IPS-NIHi7 (cell line): Measurements from ENCODE around the gene RICTOR.

Source experiments
- DNase-seq: peaks from one replicate; pipeline ENCODE4 v3.0.0; 2012; ENCODE audit warnings: mixed read lengths; ENCODE audit errors: extremely low spot score

The RICTOR gene

GRCh38 chr5:38935437-38935836 is 138.8 kb downstream of the RICTOR start:
- DNase-seq: no peak

GRCh38 chr5:38932854-38933408 is 141.3 kb downstream of the RICTOR start:
- no peak for DNase-seq

DNA sequence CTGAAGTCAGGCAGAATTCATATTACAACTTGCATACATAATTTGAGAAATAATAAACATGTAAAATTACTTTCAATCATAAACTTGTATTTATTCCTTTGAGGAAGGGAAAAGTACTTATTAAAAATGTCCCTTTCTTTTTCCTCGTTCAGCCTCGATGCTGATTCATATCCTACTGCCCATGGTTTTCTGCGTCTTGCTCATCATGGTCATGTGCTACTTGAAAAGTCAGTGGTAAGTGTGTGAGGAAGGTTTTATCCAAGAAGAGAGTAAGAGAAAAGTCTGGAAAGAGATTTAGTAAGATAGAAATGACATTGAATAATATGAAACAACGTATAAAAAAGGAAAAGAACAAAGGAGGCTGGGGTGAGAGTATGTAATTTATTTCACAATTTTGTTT is 142.5 kb downstream of the RICTOR start:
- no peak for DNase-seq

- no peak for DNase-seq
These were observed 144.4 kb downstream of the RICTOR start for GRCh38 chr5:38929838-38930237.

DNA sequence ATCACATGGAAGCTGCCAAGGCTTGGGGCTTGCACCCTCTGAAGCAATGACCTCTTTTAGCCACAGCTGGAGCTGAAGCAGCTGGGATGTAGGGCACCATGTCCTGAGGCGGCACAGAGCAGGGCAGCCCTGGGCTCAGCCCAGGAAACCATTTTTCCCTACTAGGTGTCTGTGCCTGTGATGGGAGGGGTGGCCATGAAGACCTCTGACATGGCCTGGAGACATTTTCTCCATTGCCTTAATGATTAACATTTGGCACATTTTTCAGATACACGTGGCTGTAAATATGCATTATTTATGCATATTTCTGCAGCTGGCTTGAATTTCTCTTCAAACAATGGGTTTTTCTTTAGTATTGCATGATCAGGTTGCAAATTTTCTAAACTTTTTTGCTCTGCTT is 146.7 kb downstream of the RICTOR start:
- no peak for DNase-seq

DNA sequence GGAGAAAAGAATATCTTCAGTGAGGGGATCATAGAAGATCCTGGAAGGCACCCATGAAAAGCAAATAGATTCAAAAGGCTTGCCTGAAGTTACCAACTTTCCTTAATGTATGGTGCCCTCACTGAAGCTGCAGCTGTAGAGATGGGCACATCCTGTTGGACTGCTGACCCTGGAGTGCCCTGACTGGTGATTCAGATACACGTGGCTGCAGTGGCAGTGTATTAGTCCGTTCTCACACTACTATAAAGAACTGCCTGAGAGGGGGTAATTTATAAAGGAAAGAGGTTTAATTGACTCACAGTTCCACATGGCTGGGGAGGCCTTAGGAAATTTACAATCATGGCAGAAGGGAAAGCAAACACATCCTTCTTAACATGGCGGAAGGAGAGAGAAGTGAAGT is 148.1 kb downstream of the RICTOR start:
- no peak for DNase-seq

- no peak for DNase-seq
These were observed 148.9 kb downstream of the RICTOR start for GRCh38 chr5:38925154-38925925.

DNA sequence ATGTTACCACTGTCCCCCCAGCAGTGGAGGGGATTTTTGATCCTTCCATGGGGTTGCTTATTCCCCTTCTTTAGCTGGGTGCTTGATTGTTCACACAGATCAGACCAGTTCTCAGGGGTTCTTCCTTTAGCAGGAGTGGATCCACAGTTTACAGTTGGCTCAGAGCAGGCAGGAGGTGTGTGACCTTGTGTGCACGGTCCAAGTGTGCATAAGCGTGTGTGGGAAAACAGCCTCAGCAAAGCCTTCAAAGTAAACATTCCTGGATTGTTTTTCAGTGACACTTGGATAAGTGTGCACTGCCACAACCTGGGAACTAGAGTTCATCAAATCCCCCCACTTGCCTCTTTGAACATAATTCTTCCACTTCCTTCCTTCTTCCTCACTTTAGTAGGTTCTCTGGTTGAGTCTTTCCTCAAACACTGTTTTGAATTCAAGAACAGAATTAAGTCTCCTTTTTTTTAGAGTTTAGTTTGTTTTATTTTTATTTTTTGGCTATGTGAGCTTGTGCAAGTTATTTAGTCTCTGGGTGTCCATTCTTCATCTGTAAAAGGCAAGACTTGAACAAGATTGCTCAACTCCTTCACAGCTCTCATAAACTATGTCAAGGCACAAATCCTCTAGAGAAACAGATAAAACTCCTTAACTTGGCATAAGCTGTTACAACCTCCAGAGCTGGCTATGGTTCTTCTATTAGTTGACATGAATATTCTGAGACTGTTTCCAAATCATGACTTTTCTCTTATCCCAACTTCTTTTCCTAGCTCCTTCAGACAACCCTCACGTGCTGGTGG is 150.3 kb downstream of the RICTOR start:
- no peak for DNase-seq

GRCh38 chr5:38922199-38922598 is 152.0 kb downstream of the RICTOR start:
- peak; percentile 86 for DNase-seq

DNA sequence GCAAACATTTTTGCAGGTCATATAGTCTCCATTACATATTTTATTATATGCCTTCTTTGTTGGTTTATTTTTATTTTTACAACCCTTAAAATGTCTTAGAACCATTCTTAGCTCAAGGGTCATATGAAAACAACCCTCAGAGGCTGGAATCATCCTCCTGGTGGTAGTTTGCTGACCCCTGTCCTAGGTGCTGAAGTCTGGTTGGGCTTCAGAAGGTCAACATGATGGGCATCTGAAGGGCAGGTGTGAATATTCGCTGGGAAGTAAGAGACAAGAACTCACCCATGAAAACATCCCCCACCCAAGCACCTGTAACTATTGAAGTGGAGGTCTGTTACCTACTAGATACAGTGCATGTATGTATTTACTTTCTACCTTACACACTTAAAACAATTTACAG is 153.0 kb downstream of the RICTOR start:
- peak; percentile 66 for DNase-seq

DNA sequence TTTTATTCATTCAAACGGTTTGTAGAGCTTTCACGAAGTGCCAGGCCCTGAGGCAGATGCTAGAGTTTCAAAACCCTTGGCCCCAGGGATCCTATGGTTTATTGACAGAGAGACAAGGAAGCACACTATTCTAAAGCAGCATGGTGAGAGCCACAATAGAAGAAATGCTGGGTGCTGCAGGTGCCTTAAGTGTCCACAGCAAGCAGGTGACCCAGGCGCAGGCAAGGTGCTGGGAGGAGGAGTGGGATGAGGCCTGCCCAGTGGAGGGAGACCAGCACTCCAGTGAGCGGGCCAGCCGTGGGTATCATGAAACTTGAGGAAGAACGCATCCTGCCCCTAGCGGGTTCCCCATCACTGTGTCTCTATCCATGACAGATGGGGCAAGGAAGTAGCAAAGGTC is 157.4 kb downstream of the RICTOR start:
- no peak for DNase-seq

DNA sequence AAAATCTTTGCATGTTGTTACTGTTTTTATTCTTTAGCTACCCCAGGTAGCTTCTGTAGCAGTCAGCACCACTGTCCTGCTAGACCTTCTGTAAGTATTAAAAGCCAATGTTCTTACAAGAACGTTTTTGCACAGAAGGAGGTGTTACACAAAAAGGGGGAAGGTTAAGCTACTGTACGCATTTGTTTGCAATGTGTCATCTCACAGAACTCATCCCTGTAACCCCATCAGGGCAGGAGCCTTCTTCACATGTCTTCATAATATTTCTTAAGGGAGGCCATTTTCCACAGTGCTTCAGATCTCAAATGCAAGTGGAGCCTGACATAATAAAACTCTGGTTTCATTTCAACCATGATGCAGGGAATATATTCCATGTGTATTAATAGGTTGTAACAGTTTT is 160.5 kb downstream of the RICTOR start:
- no peak for DNase-seq

DNA sequence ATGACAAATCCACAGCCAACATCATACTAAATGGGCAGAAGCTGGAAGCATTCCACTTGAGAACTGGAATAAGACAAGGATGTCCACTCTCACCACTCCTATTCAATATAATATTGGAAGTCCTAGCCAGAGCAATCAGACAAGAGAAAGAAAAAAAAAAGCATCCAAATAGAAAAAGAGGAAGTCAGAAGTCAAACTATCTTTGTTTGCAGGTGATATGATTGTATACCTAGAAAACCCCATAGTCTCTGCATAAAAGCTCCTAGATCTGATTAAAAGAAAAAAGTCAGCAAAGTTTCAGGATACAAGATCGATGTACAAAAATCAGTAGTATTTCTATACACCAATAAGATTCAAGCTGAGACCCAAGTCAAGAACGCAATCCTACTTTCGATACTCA is 162.3 kb downstream of the RICTOR start:
- DNase-seq: no peak

DNA sequence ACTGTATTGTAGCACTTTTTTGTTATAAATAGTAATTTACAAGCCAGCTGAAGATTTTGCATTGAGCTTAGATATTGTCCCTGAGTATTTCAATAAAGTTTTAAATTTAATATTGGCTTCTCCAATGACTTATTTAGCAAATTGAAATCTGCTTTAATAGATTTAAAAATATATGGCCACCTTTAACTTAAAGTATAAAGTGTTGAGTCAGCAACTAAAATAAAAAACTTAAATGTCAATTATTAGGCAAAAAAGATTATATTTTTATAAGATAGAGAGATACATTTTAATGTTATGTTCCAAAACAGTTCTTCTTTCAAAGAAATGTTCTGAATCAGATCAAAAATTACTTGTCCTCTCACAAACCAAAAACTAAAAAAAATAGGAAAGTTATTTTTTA is 167.7 kb downstream of the RICTOR start:
- DNase-seq: no peak

DNA sequence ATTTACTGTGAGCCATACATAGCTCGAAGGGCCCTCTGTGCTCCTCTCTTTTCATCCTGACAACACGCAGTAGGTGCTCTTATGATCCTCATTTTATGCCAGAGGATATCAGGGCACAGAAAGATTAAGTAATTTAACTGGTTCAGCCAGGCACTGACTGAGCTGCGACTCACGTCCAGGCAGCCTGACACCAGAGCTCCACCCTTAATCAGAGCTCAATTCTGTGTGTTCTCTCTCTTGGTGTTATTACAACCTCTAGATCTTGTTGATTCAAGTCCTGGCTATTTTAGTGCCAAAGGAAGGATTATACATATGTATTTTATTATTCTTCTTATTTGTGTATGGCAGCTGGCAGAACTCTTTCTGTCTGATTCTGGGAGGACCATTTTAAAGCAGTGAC is 168.7 kb downstream of the RICTOR start:
- DNase-seq: no peak

DNA sequence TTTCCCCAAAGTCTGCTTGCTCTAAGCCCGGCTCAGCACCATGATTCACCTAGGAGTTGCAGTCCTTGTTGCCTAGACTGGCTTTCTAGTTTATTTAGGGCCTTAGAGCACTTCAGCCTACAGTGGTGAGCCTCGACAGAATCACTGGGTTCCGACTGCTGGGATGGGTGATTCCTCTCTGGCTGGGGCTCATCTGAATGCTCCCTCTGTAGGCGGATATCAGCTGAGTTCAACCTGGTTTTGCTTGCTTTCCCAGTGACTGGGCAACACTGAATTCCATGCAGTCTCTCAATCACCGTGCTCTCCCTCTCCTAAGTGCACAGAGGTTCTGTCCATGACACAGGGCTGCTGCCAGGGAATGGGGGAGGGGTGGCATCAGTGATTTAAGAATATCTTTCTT is 174.3 kb downstream of the RICTOR start:
- DNase-seq: peak; percentile 27

DNA sequence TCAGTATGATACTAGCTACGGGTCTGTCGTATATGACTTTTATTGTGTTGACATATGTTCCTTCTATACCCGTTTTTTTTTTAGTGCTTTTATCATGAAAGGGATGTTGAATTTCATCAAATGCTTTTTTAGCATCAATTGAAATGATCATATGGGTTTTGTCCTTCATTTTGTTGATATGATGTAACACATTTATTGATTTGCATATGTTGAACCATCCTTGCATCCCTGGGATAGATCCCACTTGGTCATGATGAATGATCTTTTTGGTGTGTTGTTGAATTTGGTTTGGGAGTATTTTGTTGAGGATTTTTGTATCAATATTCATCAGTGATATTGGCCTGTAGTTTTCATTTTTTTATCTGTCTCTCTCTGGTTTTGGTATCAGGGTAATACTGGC is 177.4 kb downstream of the RICTOR start:
- DNase-seq: no peak

- DNase-seq: no peak
These were observed 181.8 kb downstream of the RICTOR start for GRCh38 chr5:38892363-38892762.

DNA sequence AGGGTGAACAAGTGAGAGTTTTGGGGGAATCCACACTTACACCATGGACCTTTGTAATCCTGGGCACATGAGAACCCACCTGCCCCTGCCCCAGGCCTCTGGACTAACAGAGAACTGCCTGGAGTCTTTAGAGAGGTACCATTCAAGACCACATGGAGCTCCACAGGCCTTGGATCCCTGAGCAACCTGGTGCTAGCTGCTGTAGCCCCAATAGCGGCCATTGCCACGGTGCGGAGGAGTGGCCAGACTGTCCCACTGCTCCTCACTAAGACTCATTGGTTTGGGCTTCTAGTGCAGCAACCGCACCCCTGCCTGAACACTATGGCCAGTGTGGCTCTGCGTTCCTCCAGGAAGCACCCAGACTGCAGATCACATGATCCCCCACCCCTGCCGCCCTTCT is 182.6 kb downstream of the RICTOR start:
- DNase-seq: no peak

DNA sequence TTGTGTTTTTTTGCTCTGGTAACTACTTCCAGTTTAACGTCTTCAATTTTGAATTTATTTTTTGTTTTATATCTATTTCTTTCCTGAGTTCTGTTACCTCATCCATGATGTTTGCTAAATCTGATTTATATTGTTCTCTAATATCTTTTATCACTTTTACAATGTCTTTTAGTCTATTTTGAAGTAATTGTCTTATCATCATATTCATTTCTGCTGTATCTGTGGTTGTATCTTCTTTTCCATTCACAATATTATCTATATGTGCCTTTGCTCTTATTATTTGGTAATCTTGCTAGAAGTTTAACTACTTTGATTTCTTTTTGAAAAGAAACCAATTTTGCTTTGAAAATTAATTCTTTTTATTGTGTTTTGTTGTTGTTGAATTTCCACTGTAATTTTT is 184.8 kb downstream of the RICTOR start:
- DNase-seq: no peak

- DNase-seq: peak; percentile 34
These were observed 186.2 kb downstream of the RICTOR start for GRCh38 chr5:38888041-38888440.
